Stimulated activated CD8-positive, alpha-beta memory T cell treated with anti-CD3 and anti-CD28 coated beads, Interleukin-7, amount 100 ng/mL, for 24 hours (primary cell): ENCODE measurements around the gene MYO1H.
"Not testable (repeated sequence)": the region's sequence is repeated elsewhere in the genome, so short reads cannot be mapped to it uniquely, and the experiment has no call there.

Experiments used
- DNase-seq: peaks from one replicate; pipeline ENCODE4 v3.0.0-alpha.2; 2020; ENCODE audit warnings: low read depth

Gene MYO1H, protein sequence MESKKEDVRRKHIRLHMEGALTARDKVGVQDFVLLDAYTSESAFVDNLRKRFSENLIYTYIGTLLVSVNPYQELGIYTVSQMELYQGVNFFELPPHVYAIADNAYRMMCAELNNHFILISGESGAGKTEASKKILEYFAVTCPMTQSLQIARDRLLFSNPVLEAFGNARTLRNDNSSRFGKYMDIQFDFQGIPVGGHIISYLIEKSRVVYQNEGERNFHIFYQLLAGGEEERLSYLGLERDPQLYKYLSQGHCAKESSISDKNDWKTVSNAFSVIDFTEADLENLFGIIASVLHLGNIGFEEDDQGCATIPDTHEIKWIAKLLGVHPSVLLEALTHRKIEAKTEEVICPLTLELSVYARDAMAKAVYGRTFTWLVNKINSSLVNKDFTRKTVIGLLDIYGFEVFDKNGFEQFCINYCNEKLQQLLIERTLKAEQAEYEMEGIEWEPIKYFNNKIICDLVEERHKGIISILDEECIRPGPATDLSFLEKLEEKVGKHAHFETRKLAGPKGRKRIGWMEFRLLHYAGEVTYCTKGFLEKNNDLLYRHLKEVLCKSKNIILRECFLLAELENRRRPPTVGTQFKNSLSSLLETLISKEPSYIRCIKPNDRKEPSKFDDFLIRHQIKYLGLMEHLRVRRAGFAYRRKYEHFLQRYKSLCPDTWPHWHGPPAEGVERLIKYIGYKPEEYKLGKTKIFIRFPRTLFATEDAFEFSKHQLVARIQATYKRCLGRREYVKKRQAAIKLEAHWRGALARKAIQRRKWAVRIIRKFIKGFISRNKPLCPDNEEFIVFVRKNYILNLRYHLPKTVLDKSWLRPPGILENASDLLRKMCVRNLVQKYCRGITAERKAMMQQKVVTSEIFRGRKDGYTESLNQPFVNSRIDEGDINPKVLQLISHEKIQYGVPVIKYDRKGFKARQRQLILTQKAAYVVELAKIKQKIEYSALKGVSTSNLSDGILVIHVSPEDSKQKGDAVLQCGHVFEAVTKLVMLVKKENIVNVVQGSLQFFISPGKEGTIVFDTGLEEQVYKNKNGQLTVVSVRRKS

GRCh38 chr12:109347589-109347988, at the start of gene MYO1H:
MYO1H (plus strand) TSS chr12:109347900; CDS start chr12:109347961, 61 bp downstream.
- DNase-seq = no peak

DNA sequence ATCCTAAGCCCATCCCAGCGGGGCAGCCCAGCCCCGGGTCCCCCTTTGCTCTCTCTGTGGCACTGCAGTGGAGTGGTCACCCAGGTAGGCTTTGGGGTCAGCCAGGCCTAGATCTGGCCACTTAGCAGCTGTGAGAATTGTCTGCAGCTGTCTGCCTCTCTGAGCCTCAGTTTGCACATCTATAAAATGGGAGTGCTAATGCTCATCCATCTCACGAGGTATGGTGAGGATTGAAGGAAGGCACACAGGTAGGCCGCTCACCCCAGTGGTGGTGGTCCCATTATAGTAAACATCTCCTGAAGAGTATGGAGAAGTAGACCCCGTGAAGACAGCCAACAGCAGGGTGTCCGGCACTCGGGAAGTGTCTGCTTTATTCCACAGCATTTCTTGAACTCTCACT, 47.9 kb upstream of the MYO1H start:
- no peak for DNase-seq

DNA sequence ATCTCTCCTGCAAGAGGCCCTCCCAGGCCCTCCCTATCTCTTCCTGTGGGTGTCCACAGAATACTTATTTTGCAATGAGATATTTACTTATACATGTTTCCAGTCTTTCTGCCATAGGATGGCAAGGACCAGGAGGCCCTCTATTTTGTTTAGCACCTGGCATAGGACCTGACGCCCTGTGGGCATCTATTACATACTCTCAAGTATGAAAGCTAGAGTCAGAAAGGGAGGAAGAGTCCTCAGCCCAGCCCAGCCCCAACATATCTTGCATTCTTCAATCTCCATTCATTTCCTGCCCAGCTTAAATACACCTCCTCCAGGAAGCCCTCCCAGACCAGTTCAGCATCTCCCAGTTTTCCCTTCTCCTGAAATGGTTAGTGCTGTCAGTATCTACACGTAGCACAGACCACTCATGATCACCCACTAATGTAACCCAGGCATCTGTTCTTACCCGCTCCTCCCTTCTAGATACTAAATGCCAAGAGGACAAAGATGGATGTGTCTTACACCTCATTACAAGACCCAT, 46.0 kb upstream of the MYO1H start:
- no peak for DNase-seq

GRCh38 chr12:109302358-109302757, 45.3 kb upstream of the MYO1H start:
- DNase-seq = no peak

GRCh38 chr12:109302770-109303169, 44.9 kb upstream of the MYO1H start:
- no peak for DNase-seq

DNA sequence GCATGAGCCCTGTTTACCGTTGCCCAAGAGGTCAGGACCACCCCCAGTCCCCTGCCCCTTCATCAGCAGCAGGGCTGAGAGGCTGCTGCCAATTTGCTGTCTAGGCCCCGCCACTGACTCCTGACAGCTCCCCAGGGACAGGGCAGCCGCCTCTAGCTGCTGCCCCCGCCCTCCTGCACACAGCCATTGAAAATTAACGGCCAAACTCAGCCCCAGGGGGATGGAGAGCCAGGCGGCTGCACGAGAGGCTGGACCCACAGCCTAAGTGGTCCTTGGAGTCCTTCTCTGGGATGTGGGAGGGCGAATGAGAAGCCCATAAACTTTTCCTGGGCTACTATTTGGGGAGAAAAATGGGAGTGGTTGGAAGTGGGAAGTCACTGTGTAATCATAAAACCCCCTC, 43.2 kb upstream of the MYO1H start:
- no peak for DNase-seq

DNA sequence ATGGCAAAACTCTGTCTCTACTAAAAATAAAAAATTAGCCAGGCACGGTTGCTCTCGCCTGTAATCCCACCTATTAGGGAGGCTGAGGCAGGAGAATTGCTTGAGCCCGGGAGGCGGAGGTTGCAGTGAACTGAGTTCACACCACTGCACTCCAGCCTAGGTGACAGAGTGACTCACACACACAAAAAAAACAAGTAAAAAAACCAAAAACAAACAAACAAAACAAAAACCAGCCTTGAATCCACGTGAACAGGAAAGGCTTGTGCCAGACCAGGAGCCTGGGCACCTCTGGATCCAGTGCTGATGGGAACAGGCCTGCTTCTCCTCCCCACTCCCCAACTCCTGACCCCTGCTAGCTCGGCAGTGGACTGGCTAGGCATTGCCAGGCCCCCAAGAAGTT, 42.2 kb upstream of the MYO1H start:
- no peak for DNase-seq

DNA sequence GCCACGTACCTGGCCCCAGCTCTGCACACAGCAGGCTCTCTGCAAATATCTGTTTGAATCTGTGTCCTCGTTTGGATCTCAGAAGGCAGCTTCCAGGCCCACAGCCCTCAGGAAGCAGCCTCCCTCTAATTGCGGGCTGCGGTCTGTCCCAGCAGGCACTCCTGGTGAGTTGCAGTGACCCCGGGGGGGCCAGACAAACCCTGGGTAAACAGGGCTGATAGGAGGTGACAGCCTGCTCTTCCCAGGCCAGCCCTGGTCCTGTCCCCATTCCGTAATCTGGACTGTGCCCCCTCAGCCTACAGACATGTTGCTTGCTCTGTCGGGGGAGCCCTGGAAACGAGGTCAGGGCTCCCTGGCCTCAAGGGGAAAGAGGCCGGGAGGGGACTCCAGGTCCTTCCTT, 40.6 kb upstream of the MYO1H start:
- no peak for DNase-seq

DNA sequence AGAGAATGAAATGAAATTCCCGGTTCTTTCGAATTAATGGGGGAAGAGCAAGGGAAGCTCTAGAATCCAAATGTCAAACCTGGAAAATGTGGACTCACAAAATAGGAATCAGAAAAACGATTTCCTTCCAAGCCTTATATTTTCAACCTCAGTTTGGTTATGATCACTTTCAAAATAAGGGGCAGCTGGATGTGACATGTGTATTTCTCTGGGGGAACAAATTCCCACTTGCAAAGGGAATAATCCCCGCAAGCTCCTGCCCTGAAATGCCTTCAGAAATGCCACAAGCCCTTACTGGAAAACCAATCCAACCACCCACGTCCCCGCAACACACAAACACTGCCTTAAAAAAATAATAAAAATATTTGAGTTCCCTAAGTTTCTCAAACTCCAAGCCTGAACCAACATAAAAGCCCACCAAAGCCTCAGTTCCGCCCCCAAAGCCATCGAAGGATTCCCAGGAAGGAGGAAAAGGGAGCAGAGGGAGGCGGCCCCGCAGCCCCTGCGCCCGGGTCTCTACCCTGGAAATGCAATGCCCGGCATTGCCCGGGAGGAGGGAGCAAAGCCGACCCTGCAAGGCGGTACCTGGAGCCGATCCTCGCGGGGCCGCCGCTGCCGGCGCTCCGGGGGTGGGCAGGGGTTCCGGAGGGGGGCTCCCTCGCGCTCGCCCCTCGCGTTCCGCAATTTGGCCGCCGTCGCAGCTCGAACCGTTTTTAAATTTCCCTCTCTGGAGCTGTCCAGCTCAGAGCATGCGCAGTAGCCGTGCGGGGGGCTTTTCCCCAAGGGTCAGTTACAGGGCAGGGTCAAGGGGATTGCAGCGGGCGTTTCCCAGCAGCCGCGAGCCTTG, 38.9 kb upstream of the MYO1H start, which contains the start of gene FOXN4:
Gene FOXN4, minus strand, starts transcription at position 751 of the 847 bp plus-strand sequence. CDS start 963 bp downstream, outside the sequence.
- DNase-seq = no peak

GRCh38 chr12:109309381-109310246, 38.1 kb upstream of the MYO1H start:
- DNase-seq = no peak

DNA sequence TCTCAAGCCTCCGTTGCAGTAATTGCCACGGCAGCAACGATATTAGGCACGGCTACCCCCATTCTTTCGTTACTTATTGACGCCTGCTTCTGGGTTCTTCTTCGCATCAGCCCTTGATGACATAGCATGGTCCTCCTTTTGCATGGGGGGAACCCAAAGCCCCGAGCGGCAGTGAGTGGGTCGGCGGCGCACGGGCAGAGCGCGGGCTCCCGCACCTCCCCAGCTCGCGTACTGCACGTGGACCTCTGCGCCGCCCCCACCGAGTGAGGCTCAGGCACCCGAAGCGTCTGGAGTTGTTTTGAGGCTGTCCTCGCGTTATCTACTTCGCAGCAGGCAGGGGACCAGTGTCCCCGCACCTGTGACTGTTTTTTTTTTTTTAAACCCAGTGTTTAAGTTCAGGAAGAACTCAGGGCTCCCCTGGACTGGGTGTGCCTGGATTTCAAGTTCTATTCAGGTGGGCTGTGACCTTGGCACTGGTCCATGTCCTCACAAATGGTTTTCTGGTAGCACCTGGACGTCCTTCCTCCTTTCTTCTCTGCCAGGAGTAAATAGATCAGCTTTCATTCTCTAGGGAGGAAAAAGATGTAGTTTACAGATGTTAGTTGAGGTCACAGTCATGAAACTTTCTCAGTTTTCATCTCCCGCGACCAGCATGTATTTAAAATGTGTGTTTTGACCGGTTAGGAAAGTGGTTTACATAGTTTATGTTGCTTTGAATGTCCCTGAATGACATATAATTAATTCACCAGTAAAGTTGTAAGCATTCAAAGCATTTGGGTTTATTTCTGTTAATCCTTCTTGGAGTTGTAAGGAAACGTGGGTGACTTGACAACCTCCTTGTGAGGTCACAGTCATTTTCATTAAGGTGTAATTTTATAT, 37.2 kb upstream of the MYO1H start:
- DNase-seq = no peak

DNA sequence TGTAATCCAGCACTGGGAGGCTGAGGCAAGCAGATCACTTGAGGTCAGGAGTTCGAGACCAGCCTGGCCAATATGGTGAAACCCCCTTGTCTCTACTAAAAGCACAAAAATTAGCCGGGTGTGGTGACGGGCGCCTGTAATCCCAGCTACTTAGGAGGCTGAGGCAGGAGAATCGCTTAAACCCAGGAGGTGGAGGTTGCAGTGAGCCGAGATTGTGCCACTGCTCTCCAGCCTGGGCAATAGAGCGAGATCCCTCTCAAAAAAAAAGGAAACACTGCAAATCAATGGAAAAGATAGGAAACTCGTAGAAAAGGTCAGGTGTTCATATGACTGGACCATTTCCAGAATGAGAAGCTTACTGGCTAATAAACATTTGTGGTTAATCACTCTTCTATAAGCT, 26.4 kb upstream of the MYO1H start:
- not testable (repeated sequence) for DNase-seq

- DNase-seq = no peak
These were observed 18.7 kb upstream of the MYO1H start for GRCh38 chr12:109329003-109329402.

DNA sequence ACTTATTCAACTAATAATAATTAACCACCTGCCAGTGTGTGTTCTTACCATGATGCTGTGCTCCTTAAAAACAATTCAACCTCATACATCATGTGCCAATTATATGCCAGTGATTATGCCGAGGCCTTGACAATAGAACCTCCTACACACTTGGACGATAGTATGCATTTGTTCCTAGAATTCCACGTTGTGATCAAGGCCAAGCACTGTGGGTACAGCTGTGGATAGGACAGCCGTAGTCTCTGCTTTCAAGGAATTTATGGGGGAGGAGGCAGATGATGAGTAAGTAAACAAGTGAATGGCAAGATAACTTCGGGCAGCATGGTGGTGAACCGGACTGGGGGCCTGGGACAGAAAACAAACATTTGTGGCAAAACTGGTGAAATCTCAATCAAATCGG, 18.0 kb upstream of the MYO1H start:
- no peak for DNase-seq

DNA sequence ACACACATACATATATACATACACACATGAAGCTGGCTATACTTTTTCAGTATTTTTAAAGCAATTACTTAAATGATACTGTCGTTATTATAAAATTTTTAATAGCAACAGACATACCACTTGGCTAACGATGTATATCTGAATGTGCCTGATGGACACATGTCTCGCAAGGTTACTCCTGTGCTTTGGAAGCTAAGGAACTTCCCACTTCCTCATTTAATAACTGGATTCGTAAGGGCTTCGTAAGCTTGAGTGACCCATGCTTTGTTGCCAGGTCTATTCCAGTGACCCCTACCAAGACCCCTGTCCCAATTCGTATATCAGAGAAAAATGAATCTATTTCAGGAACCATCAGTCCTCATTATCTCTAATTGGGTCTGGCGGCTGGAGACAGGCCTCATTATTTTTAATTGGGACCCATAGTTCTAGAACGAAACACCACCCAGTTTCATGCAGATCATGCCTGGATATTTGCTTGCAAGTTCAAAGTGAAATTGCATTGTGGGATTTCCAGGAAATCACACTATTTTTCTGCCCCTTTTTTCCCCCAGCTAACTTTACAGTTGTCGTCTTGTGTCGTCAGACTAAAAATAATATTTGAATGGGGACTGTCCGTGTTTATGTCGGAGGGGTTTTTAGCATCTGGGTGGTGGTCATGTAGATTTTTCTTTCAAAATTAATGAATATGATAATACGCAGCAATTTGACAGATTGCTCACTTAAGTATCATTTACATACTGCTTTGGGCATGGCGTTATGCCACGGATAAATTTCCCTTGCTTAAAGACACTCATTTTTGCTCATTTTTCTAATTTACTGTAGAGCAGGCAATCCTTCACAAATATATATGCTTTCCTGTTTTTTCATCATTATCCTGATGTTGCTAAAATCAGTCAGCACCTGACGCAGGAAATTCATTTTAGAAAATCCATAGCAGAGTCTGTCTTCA, 17.1 kb upstream of the MYO1H start:
- DNase-seq = no peak

- no peak for DNase-seq
These were observed 16.3 kb upstream of the MYO1H start for GRCh38 chr12:109331301-109331952.

DNA sequence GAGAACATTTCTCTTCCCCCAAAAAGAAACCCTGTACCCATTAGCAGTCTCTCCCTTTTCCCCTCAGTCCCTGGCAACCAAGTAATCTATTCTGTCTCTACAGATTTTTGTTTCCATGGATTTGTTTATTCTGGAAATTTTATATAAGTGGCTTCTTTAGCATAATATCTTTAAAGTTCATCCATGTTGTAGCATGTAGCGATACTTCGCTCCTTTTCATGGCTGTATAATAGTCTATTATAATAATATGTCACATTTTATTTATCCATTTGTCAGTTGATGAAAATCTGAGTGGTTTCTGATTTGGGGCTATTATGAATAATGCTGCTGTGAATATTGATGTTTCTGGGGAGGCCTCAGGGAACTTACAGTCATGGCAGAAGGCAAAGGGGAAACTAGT, 12.8 kb upstream of the MYO1H start:
- DNase-seq = no peak

- no peak for DNase-seq
These were observed 11.1 kb upstream of the MYO1H start for GRCh38 chr12:109336593-109336992.
